ENCODE measurements around the gene GP5. TPM values are rescaled to one million over a fixed set of nuclear protein-coding genes. Genes with fewer than 3 reads are reported as not detected.

The GP5 gene
- total and polyA plus RNA-seq, 2 donors (not counting 1 experiment from before 2014, with no cell fraction given): 0.01 to 0.15 TPM

DNA sequence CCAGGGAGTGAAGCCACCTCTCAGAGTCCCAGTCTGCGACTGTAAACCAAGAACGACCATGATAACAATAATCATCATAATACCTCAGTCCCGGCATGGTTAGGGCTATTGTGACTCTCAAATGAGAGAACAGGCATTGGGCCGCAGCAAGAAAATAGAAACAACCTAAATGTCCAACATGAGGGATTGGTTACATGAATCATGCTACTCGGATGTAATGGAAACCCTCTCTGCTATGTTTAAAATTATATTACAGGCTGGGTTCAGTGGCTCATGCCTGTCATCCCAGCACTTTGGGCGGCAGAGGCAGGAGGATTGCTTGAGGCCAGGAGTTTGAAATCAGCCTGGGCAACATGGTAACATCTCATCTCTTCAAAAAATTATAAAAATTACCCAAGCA, 50.7 kb downstream of the GP5 start:
- no peaks in the 10 kb centered on the region for H3K9me3 Mint-ChIP-seq (ENCODE audit: insufficient read depth)
- no peak overlapping the region for H3K4me3 ChIP-seq (ENCODE audit: control extremely low read depth in 1 of 5, extremely low read depth in 1 of 5, insufficient read depth in 1 of 5, low read depth in 2 of 5, low read length in 4 of 5)
- ATAC-seq (ENCODE audit: low read depth) (no peak), DNase-seq (no peak)
- H3K27me3 ChIP-seq (replicated peaks in 1 of 4; ENCODE audit: control extremely low read depth in 1 of 4, control insufficient read depth in 3 of 4, insufficient read depth in 4 of 4, low read length in 3 of 4): peaks cover 0 to 8% (median 0%) of the 10 kb centered on the region in 4 experiments
- peaks cover 0 to 3% of the 10 kb centered on the region in 2 donors for H3K4me1 ChIP-seq (ENCODE audit: control insufficient read depth in 2 of 2, insufficient read depth in 2 of 2, low read length in 2 of 2)
- no peak overlapping the region for H3K4me3 Mint-ChIP-seq
- H3K36me3 ChIP-seq (replicated peaks in 1 of 2; ENCODE audit: control extremely low read depth in 1 of 2, control insufficient read depth in 1 of 2, extremely low read depth in 1 of 2, insufficient read depth in 2 of 2, low read length in 1 of 2): no peaks in the 10 kb centered on the region
- H3K9ac ChIP-seq (ENCODE audit: low read length): no peak overlapping the region
- H4K20me1 ChIP-seq (ENCODE audit: control insufficient read depth, insufficient read depth, low read length, poor library complexity, severe bottlenecking): no peaks in the 10 kb centered on the region
- no peak overlapping the region for H3K4me2 ChIP-seq (replicated peaks; ENCODE audit: low read depth, low read length, poor library complexity, severe bottlenecking)
- TF ChIP-seq EZH2 (IDR thresholded peaks at IDR 0.05; ENCODE audit: borderline replicate concordance, insufficient read depth, low read depth, low read length, poor library complexity, severe bottlenecking): no peak
- TF ChIP-seq, protein P1, sequence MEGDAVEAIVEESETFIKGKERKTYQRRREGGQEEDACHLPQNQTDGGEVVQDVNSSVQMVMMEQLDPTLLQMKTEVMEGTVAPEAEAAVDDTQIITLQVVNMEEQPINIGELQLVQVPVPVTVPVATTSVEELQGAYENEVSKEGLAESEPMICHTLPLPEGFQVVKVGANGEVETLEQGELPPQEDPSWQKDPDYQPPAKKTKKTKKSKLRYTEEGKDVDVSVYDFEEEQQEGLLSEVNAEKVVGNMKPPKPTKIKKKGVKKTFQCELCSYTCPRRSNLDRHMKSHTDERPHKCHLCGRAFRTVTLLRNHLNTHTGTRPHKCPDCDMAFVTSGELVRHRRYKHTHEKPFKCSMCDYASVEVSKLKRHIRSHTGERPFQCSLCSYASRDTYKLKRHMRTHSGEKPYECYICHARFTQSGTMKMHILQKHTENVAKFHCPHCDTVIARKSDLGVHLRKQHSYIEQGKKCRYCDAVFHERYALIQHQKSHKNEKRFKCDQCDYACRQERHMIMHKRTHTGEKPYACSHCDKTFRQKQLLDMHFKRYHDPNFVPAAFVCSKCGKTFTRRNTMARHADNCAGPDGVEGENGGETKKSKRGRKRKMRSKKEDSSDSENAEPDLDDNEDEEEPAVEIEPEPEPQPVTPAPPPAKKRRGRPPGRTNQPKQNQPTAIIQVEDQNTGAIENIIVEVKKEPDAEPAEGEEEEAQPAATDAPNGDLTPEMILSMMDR (IDR thresholded peaks at IDR 0.05): no peak
- H3K9me3 ChIP-seq (ENCODE audit: control extremely low read depth in 1 of 3, control insufficient read depth in 2 of 3, insufficient read depth in 1 of 3, low read length in 2 of 3): no peaks in the 10 kb centered on the region
- H3K27ac ChIP-seq (ENCODE audit: low read length in 2 of 2): no peak overlapping the region
- H3K27me3 Mint-ChIP-seq: peaks cover 11% of the 10 kb centered on the region
- no peaks in the 10 kb centered on the region for H3K79me2 ChIP-seq (ENCODE audit: control insufficient read depth, insufficient read depth, low read length)
- peaks cover 4% of the 10 kb centered on the region for H3K4me1 Mint-ChIP-seq
- CTCF ChIA-PET: no interaction called here
- no peak overlapping the region for H2AFZ ChIP-seq (ENCODE audit: insufficient read depth, low read depth, low read length, poor library complexity, severe bottlenecking)
- 80% methylated on average over 2 of the region's 6 CpGs for WGBS (ENCODE audit: insufficient coverage)
- POLR2A ChIA-PET: no interaction called here
- H3K27ac Mint-ChIP-seq: no peak overlapping the region
- intact Hi-C loops (cut with micrococcal nuclease): no loop called here

DNA sequence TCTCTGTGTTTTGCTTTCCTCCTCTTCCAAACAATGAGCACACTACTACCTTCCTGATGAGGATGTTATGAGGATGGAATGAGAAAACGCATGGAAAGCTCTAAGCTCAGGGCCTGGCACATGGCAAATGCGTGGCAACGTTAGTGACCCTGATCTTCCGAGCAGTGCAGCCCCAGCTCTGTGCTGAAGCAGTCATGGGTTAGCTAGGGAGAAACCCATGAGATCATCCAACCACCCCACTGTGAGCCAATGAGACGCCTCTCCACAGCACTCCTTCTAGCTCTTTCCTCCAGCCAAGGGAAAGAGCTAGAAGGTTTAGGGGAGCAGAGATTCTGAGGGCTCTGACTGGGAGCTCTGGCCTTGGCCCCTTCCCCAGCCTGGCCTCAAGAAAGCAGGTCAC, 52.4 kb downstream of the GP5 start:
- Mint-ChIP-seq H3K27ac (no peak overlapping the region), H3K4me3 (no peak overlapping the region), H3K9me3 (ENCODE audit: insufficient read depth) (no peaks in the 10 kb centered on the region), H3K4me1 (peaks cover 8% of the 10 kb centered on the region), H3K27me3 (peaks cover 16% of the 10 kb centered on the region)
- ATAC-seq (ENCODE audit: low read depth) (no peak), DNase-seq (no peak)
- intact Hi-C loops (cut with micrococcal nuclease): no loop called here
- POLR2A ChIA-PET: no interaction called here
- Histone ChIP-seq H3K4me1 (ENCODE audit: control insufficient read depth in 2 of 2, insufficient read depth in 2 of 2, low read length in 2 of 2) (peaks cover 0 to 3% of the 10 kb centered on the region in 2 donors), H3K9me3 (ENCODE audit: control extremely low read depth in 1 of 3, control insufficient read depth in 2 of 3, insufficient read depth in 1 of 3, low read length in 2 of 3) (no peaks in the 10 kb centered on the region), H2AFZ (ENCODE audit: insufficient read depth, low read depth, low read length, poor library complexity, severe bottlenecking) (no peak overlapping the region), H3K9ac (ENCODE audit: low read length) (no peak overlapping the region), H4K20me1 (ENCODE audit: control insufficient read depth, insufficient read depth, low read length, poor library complexity, severe bottlenecking) (no peaks in the 10 kb centered on the region), H3K4me3 (ENCODE audit: control extremely low read depth in 1 of 5, extremely low read depth in 1 of 5, insufficient read depth in 1 of 5, low read depth in 2 of 5, low read length in 4 of 5) (no peak overlapping the region), H3K27ac (ENCODE audit: low read length in 2 of 2) (no peak overlapping the region), H3K27me3 (replicated peaks in 1 of 4; ENCODE audit: control extremely low read depth in 1 of 4, control insufficient read depth in 3 of 4, insufficient read depth in 4 of 4, low read length in 3 of 4) (peaks cover 0 to 17% (median 0%) of the 10 kb centered on the region in 4 experiments), H3K36me3 (replicated peaks in 1 of 2; ENCODE audit: control extremely low read depth in 1 of 2, control insufficient read depth in 1 of 2, extremely low read depth in 1 of 2, insufficient read depth in 2 of 2, low read length in 1 of 2) (no peaks in the 10 kb centered on the region), H3K4me2 (replicated peaks; ENCODE audit: low read depth, low read length, poor library complexity, severe bottlenecking) (no peak overlapping the region), H3K79me2 (ENCODE audit: control insufficient read depth, insufficient read depth, low read length) (no peaks in the 10 kb centered on the region)
- 70% methylated on average over 2 of the region's 5 CpGs for WGBS (ENCODE audit: insufficient coverage)
- TF ChIP-seq EZH2 (IDR thresholded peaks at IDR 0.05; ENCODE audit: borderline replicate concordance, insufficient read depth, low read depth, low read length, poor library complexity, severe bottlenecking): no peak
- TF ChIP-seq, protein P1 (IDR thresholded peaks at IDR 0.05): no peak
- CTCF ChIA-PET: interaction anchor here (1.0 to 6.7 kb wide), 6 partner anchors 9 to 681 kb away, joined by 3 to 112 read pairs (median 5); no protein-coding TSS in a partner anchor
